ENCODE measurements around the gene PTGIS.

Gene PTGIS

GRCh38 chr20:49595811-49596561, 28.0 kb upstream of the PTGIS start:
- no peak for DNase-seq

- DNase-seq: no peak
Observed at GRCh38 chr20:49595346-49595745, 27.4 kb upstream of the PTGIS start.

GRCh38 chr20:49594931-49595315, 27.0 kb upstream of the PTGIS start:
- DNase-seq: no peak

- no peak for DNase-seq
Observed at GRCh38 chr20:49594143-49594930, 26.4 kb upstream of the PTGIS start.

- no peak for DNase-seq
Observed at GRCh38 chr20:49593466-49594142, 25.7 kb upstream of the PTGIS start.

- no peak for DNase-seq
Observed at GRCh38 chr20:49592120-49592519, 24.2 kb upstream of the PTGIS start.

- no peak for DNase-seq
Observed at GRCh38 chr20:49591217-49591865, 23.4 kb upstream of the PTGIS start.

GRCh38 chr20:49590163-49591017, 22.5 kb upstream of the PTGIS start:
- no peak for DNase-seq

- no peak for DNase-seq
Observed at GRCh38 chr20:49589747-49590146, 21.8 kb upstream of the PTGIS start.

- DNase-seq: no peak
Observed at GRCh38 chr20:49587111-49587570, 19.2 kb upstream of the PTGIS start.

- no peak for DNase-seq
Observed at GRCh38 chr20:49585585-49586245, 17.8 kb upstream of the PTGIS start.

GRCh38 chr20:49584418-49585382, 16.8 kb upstream of the PTGIS start:
- DNase-seq: no peak

GRCh38 chr20:49583669-49584417, 15.9 kb upstream of the PTGIS start:
- DNase-seq: no peak

- no peak for DNase-seq
Observed at GRCh38 chr20:49583343-49583668, 15.4 kb upstream of the PTGIS start.

- DNase-seq: no peak
Observed at GRCh38 chr20:49582413-49583334, 14.7 kb upstream of the PTGIS start.

GRCh38 chr20:49581482-49581881, 13.5 kb upstream of the PTGIS start:
- DNase-seq: no peak

- no peak for DNase-seq
Observed at GRCh38 chr20:49580813-49581174, 12.9 kb upstream of the PTGIS start.
